HG02938 (cell line): ENCODE results near the gene GNAI2.
A peak's percentile ranks its signal among the peaks of the same experiment; 100 is the strongest.
"Not testable (repeated sequence)": the region's sequence is repeated elsewhere in the genome, so short reads cannot be mapped to it uniquely, and the experiment has no call there.

Source experiments
- ATAC-seq: cut with Tn5 transposase; IDR thresholded peaks from one replicate; pipeline ENCODE4 v1.9.1; 2021; ENCODE audit warnings: mild to moderate bottlenecking, moderate library complexity; ENCODE audit not compliant: unreplicated experiment

The GNAI2 gene

DNA sequence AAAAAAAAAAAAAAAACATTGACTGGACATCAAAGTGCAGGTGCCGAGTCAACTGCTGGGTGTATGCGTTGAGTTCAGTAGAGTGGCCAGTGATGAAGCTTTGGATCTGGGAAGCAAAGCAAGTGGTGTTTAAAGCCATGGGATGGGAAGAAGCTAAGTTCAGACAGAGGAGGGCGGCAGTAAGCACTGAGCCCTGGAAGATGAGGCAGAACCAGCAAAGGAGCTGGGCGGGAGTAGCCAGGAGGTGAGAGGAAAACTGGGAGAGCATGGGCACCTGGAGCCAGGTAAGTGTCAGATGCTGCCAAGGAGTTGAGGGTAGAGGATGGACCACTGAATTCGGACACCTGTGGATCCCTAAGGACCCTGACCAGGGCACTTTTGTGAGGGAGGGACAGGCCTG, 11.4 kb upstream of the GNAI2 start:
- no peak for ATAC-seq

DNA sequence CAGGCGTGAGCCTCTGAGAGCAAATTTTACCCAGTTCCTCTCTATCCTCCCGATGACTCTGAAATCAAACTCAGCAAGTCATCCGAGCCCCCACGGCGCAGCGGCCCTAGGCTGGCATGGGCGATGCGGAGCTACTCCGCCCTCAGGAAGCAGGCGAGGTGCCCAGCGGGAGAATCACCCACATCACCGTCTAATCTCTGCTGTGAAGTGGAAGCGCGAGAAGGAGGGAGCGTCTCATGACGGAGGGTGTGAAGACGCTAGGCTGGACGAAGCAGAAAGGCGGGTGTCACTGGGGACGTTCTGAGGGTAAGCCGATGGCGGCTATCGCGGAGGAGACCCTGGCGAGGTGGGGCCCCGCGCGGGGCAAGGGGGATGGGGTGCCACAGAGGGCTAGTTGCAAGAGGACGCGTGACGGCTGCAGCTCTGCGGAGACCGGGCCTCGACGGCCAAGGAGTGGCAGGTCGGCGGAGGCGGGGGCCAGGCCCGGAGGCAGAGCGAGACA, 9.1 kb upstream of the GNAI2 start:
- ATAC-seq: peak; percentile 9

DNA sequence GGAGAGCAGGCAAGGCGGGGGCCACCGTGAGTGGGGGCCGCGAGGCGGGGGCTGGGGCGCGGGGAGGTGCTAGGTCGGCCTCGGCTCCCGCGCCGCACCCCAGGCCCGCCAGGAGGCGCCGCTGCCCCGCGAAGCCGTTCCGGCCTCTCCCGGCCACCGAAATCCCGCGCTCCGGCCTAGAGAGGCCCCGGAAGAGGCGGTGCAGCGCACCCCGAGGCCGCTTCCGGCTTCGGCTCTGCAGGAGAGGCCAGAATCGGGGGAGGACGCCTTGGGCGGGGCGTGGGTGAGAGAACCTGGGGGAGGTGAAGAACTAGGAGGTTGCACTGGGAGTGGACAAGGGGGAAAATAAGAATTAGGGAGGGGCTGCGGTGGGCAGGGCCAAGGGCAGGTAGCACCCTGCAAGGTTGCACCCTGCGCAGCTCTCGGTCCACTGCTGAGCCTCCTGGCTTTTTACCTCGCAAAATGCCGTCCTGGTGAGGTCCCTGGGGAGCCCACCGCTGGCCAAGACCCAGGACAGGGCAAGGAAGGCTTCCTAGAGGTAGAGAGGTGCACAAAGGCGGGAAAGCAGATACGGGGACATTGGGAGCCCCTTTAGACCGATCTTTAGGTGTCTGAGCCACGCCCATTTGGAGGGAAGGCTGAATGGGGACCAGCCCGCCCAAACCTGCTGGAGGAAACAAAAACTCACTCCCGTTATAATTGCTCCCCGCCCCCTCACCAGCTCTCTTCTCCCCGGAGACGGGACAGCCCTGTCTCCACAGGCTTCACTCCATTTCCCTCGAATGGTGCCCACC, 8.4 kb upstream of the GNAI2 start:
- peak; percentile 72 for ATAC-seq

DNA sequence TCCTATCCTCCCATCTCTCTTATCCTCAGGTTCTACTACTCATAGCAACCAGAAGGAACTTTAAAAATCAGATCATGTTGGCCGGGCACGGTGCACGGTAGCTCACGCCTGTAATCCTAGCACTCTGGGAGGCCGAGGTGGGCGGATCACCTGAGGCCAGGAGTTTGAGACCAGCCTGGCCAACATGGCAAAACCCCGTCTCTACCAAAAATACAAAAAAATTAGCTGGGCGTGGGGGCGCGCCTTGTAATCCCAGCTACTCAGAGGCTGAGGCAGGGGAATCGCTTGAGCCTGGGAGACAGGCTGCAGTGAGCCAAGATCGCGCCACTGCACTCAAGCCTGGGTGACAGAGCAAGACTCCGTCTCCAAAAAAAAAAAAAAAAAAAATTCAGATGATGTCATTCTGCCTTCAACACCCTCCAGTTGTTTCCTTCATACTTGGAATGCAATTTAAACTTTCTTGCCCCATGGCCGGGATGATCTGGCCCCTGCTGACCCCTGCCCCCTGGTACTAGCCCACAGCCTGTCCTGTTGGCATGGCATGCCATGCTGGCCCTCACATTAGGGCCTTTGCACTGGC, 7.7 kb upstream of the GNAI2 start:
- ATAC-seq: not testable (repeated sequence)

DNA sequence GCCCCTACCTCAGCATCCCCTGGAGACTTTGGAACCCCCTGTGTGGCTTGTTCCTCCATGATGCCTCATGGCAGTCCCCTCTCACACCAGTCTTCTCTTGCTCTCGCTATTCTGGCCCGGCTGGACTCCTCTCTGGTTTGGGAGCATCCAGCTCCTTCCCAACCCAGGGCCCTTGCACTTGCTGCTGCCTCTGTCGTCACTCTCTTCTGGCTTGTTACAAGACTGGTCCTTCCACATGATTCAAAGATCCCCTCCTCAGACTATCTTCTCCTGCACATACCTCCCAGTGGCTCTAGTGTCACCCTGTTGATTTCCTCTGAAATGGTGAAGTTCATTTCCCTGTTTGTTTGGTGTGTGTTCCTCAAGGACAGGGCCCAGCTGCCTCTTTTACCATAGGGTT, 6.5 kb upstream of the GNAI2 start:
- no peak for ATAC-seq

DNA sequence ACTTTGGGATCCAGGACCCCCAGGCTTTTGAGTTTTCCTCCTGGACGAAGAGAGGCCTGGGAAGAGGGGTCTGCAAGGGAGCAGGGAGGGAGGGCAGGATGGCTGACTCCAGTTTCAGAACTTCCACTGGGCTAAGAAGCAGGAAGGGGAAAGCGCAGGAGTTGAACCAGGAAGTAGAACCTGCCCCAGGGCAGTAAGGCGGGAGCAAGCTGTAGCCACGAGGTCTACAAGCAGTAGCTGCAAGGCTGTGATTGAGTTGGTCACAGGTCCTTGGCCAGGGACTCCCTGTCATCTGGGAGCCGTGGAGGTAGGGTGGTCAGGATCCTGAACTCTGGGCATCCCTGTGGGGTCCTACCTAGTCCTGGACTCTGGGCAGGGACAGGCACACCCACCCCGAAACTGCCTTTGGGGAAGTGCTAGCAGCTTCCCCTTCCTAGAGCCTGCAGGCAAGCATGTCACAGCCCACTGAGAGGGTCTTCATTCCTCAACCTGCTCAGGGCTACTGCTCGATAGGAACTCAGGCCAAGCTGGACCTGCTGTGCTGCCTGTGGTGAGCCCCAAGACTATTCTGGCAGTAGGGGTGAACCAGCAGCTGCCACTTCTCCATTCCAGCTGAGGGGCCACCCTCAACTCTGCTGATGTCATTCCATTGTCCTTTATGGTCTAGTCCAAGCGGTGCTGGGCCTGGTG, 5.8 kb upstream of the GNAI2 start:
- ATAC-seq: no peak

DNA sequence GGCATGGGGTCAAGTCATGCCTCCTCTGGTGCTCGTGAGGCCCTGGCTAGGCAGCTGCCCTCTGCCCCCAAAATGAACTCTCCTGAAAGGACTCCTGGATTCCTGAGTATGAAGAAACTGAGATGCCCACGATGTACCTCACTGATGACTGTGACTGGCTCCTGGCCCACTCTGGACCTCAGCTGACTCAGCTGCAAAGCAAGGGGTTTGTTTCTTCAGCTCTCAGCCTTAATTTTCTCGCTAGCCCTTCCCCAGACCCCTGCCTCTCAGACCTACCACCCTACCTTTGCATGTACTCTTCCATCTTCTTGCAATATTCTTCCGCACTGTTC, 5.2 kb upstream of the GNAI2 start:
- no peak for ATAC-seq

DNA sequence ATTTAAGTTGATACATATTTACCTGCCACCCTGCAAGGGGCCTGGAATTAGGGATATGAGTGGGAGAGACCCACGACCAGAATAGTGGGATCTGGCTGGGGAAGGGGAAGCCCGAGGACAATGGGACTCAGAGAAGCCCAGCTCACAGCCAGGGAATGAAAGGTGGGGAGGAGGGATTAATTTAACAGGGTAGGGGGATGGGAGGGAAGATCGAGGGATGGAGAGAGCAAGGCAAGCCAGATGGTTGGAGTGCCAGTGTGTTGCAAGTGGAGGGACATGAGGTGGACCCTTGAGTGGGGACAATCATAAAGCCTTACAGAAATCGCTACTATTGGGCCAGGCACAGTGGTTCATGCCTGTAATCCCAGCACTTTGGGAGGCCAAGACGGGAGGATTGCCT, 4.4 kb upstream of the GNAI2 start:
- no peak for ATAC-seq

DNA sequence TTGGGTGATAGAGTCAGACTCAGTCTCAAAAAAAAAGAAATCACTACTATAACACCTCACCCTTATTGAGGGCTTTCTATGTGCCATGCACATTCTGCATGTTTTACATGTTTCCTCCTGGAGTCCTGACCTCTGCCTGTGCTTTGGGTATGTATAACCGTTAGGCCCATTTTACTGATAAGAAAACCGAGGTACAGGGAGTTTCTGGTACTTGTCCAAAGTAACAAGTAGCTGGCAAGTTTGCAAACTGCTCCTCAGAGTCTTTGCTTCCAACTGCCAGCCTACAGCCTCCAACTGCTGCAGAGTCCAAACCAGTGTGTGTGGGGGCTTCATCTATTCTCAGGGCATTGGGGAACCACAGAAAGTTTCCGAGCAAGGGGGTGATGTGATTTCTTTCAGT, 3.7 kb upstream of the GNAI2 start:
- no peak for ATAC-seq

DNA sequence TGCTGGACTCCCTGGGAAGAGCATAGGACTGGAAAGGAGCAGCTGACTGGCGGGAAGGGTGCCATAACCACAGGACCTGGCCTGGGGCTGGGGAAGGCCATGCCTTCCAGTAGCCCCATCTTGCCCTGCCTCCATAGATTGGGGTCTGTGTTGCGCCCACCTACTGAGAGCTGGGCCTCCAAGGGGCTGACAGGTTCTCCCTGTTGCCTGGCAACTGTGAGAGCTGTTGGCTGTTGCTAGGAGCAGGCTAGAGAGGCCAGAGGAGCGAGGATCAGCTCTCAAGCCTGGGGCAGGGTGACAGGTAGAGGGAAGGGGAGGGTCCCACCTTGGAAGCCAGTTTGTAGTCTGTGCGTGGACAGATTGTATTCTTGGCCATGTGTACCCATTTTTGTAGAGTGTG, 2.8 kb upstream of the GNAI2 start:
- ATAC-seq: no peak

DNA sequence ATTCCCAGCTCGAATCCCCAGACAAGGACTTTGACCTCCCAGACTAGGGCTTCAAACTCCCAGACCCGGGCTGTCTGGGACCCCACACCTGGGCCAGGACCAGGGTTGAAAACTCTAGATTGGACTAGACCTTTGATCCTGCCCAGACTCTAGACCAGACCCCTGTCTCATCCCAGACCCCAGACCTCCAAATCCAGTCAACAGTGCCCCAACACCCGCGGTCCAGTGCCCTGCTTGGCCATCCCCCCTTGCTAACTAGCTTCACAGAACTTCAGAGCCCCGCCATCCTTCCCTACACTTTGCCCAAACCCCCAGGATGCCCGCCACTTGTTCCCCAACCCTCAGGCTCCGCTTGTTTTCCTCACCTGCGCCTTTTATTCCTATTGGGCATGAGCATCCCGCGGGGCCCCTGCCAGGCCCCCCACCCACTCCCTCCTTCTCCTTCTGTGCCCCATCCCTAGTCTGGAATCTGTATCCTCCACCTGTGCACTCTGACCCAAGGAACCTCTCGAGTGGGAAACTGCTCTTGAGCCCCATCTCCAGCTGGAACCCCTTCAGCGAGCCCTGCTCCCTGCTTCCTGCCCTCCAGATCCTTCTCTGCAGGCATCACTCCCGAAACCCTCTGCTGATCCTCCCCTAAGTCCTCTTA, 604 bp downstream of the GNAI2 start:
- no peak for ATAC-seq

DNA sequence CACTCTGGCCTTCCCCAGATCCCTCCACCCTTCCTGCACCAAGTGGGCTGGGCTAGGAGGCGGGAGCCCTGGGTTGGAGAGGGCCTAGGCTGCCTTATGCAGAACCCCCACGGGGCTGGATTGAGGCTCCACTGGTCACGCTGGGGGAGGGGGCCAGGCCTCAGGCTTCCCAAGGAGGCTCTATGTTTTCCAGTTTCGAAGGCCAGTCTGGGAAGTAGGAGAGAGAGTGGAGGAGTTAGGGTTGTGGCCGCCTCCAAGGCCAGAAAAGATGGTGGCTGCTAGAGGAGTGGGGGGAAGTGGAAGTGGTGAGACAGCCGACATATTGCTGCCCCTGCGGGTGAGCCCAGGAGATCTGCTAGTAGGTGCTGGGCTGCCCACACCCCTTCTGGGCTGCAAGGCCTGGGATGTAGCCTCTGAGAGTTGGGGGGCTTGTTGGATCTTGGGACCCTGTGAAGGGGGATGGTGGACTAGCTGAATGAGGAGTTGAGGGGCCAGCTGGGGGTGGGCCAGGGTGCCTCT, 1.2 kb downstream of the GNAI2 start:
- no peak for ATAC-seq

DNA sequence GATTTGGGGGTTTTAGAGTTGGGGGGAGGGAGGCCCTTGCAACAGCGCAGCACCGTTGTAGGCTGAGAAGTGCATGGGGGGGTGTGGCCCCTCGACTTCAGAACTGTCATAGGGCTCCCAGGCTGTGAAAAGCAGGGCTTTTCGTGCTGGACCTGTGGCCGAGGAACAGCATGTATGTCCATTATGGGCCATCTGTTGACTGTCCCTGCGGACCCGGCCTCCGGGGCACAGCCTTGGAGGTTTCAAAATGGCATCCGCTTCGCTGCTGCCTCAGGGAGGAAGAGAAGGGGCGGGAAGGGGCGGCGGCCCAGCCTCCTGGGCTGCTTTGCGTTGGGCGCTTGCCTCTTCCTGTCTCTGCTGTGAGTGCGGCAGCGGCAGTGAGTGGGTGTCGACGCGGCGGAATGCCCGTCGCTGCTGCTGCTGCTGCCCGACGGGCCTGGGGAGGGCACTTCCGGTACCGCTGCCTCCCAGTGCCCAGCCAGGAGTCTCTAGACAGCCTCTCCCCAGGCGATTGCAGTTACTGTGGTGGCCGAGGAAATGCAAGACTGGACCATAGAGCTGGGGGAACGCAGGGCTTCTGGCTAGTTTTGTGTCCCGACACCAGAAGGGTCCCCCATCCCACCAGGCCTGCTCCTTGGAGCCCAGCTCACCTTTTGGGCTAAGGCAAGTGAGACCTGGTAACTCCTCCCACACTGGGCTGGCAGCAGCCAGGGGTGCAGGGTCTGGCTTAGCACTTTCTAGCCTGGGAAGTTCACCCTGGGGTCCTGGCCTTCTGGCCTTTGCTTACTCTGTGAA, 1.9 kb downstream of the GNAI2 start:
- ATAC-seq: peak; percentile 30

DNA sequence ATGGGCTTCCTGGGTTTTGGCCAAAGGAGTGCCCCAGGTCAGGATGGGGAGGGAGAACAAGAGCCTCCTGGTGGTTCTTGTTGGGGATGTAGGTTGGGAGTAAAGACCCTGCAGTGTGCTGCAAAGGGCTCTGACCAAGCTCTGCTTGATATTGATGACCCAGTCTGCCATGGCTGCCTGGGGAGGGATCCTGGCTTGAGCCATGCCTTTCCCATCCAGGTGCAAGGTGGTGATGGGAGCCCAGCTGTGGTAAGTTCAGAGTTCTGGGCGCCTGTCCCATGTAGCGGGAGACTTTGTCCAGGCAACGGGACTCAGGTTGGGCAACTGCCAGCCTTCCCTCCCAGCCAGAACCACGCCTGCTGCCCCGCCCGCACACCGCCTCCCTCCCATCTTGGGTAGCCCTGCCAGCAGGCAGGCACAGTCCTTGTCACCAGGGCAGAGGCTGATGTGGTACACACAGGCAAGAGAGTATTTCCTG, 2.6 kb downstream of the GNAI2 start:
- ATAC-seq: no peak

DNA sequence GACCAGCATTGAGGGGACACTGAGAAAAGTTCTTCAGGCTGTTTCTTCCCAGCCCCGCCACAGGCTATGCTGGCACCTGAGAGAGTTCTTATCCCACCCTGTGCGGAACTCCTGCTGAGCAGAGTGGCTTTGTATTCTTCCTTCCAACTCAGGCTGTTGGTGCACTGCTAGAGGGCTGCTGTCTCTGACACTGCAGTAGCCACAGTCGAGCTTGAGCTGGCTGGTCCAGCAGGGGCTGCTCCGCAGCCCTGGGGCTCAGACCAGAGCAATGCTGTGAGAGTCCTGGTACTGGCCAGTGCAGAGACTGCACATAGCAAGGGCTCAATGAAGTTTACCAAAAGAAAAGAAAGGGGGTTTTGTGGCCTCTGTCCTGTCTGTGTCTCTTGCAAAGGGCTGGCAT, 3.6 kb downstream of the GNAI2 start:
- no peak for ATAC-seq

DNA sequence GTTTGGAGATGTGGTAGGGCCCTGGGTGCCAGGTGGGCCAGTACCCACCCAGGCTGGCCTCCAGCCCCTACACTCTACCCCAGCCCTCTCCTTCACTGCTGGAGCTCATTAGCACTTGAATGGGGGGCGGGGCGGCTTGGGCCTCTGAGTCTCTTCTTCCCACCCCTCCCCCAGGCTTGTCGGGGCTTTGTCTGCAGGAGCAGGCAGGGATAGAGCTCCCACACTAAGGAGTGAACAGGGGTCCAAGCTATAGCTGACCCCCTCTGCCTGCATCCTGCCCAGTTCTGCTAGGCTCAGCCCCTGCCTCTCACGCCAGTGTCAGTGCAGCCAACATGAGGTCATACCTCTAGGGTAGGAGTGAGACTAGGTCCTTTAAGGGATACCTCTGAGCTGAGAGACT, 5.2 kb downstream of the GNAI2 start:
- ATAC-seq: no peak

DNA sequence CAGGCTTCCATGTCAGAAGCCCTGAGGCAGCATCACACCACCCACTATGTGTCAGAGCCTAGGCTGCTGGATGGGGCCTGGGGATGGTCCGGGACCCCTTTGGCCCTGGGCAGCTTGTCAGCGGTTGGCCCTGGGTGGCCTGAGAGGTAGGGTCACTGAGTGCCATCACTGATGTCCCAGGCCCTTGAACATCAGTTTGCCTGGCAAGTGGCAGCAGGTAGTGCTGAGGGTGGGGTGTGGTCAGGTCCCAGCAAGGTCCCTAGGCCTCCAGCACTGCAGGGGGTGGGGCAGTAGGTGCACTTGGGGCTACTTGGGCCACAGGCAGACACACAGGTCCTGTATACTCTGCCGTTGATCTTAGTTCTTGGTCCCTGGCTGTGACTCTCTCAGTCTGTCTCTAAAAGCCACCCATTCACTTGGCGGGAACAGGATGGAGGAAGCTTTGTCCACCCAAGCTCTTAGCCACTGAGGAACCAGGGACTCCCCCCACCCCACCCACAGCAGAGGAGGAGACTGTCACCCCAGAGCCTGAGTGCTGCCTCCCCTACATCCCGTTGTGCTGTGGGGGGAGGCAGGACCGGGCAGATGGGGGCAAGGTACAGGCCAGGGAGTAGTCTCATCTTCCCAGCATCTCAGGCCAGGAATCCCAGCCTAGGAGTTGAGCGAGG, 5.8 kb downstream of the GNAI2 start:
- no peak for ATAC-seq

DNA sequence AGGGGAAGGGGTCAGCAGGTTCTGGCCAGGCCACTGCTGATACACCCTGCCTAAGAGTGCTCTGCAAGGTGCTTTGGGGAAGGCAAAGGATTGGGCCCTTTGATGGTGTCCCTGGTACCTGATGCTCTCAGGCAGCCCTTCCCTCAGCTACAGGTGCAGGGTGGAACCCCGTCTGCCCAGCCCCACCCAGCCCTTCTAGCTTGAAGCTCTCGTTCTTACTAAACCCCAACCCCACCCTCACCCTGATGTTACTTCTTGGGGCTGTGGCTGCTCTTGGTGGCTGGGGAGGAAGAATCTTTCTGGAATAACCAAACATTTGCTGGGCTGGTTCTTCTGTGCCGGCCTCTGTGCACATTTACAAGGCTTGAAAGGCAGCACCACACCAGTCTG, 6.4 kb downstream of the GNAI2 start:
- ATAC-seq: no peak

DNA sequence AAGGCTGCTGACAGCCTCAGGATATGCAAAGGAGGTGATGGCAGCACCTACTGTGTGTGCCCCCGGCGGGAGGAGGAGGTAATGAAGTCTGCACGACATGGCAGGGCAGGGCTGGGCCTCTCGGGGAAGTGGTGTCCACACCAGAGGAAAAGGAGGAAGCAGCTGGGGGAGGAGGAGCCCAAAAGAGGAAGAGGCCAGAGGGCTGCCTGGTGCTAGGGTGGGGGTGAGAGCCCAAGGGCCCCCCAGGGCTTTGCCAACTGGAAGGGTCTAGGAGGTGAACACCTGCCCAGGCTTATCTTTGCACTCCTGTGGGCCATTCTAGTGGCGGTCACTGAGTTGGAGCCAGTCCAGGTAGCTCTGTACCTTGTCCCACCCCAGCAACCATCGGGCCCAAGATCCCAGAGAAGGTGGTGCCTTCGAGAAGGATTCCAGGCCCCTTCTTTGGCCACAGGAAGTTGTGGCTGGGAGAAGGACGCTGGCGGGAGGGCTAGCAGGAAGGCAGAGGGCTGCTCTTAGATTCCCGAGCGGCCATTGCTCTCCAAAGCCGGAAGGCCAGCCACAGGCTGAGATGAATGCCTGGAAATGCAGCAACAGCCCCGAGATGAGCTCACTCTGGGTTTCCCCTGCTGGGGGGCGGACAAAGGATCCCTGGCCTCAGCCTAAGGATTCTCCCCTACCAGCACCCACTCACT, 7.0 kb downstream of the GNAI2 start:
- no peak for ATAC-seq

DNA sequence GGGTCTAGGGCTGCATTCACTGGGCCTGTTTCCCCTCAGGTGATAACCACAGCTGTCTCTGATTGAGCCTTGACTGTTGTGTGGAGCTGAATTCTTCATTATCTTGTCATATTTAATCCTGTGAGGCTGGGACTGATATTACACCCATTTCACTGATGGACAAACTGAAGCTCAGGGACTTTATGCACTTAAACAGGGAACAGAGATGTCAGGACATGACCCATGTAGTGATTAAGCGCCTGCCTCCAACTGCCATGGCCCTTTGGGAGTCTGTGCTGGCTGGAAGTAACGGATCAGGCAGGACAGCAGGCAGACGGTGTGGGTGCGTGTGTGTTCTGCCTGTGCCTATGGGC, 7.5 kb downstream of the GNAI2 start:
- ATAC-seq: no peak
